GM19043 (cell line): ENCODE data around the gene SORCS3.
"Not testable (repeated sequence)": the region's sequence is repeated elsewhere in the genome, so short reads cannot be mapped to it uniquely, and the experiment has no call there.

ENCODE experiments used
- ATAC-seq: cut with Tn5 transposase; IDR thresholded peaks from one replicate; pipeline ENCODE4 v1.9.1; 2021; ENCODE audit warnings: low read depth; ENCODE audit not compliant: unreplicated experiment

The SORCS3 gene

GRCh38 chr10:104688251-104689042 is 47.4 kb downstream of the SORCS3 start:
- ATAC-seq: no peak

- no peak for ATAC-seq
These were observed 48.0 kb downstream of the SORCS3 start for GRCh38 chr10:104689105-104689504.

- no peak for ATAC-seq
These were observed 48.5 kb downstream of the SORCS3 start for GRCh38 chr10:104689547-104689946.

GRCh38 chr10:104690101-104690500 is 49.0 kb downstream of the SORCS3 start:
- no peak for ATAC-seq

GRCh38 chr10:104690959-104691358 is 49.9 kb downstream of the SORCS3 start:
- ATAC-seq: no peak

- ATAC-seq: no peak
These were observed 53.0 kb downstream of the SORCS3 start for GRCh38 chr10:104694074-104694473.

- ATAC-seq: not testable (repeated sequence)
These were observed 62.2 kb downstream of the SORCS3 start for GRCh38 chr10:104703262-104703661.

GRCh38 chr10:104706886-104707285 is 65.8 kb downstream of the SORCS3 start:
- no peak for ATAC-seq

- ATAC-seq: no peak
These were observed 66.7 kb downstream of the SORCS3 start for GRCh38 chr10:104707602-104708459.

- ATAC-seq: no peak
These were observed 70.2 kb downstream of the SORCS3 start for GRCh38 chr10:104711302-104711721.

- ATAC-seq: not testable (repeated sequence)
These were observed 89.5 kb downstream of the SORCS3 start for GRCh38 chr10:104730593-104730992.

- ATAC-seq: no peak
These were observed 90.1 kb downstream of the SORCS3 start for GRCh38 chr10:104731192-104731591.

GRCh38 chr10:104732222-104732621 is 91.1 kb downstream of the SORCS3 start:
- ATAC-seq: no peak

GRCh38 chr10:104734433-104734832 is 93.3 kb downstream of the SORCS3 start:
- ATAC-seq: no peak

GRCh38 chr10:104735036-104735756 is 94.1 kb downstream of the SORCS3 start:
- no peak for ATAC-seq

- no peak for ATAC-seq
These were observed 94.8 kb downstream of the SORCS3 start for GRCh38 chr10:104735757-104736391.

- ATAC-seq: no peak
These were observed 100.0 kb downstream of the SORCS3 start for GRCh38 chr10:104741127-104741526.

GRCh38 chr10:104744052-104744451 is 103.0 kb downstream of the SORCS3 start:
- ATAC-seq: no peak

- no peak for ATAC-seq
These were observed 109.2 kb downstream of the SORCS3 start for GRCh38 chr10:104750291-104750690.

GRCh38 chr10:104762793-104763192 is 121.7 kb downstream of the SORCS3 start:
- no peak for ATAC-seq
